Mucosa of descending colon (tissue), 3 donors: Measurements from ENCODE around the gene LAD1. TPM values are rescaled to one million over a fixed set of nuclear protein-coding genes. Genes with fewer than 3 reads are reported as not detected.

Experiments used
- ATAC-seq: fragments of 200-7000 bp; cut with Tn5 transposase; one replicate; pipeline ENCODE4 v1.9.1; 2020; ENCODE audit warnings: mild to moderate bottlenecking, moderate library complexity
- DNase-seq, 3 donors: peaks; one replicate each; pipeline ENCODE4 v3.0.0-alpha.2; 2020
- H3K36me3 ChIP-seq: fragments of 200-600 bp; one replicate; pipeline ENCODE4 v1.8.0; 2021; ENCODE audit warnings: low read depth, mild to moderate bottlenecking
- H3K4me1 ChIP-seq: fragments of 200-600 bp; one replicate; pipeline ENCODE4 v1.8.0; 2021; ENCODE audit warnings: low read depth, mild to moderate bottlenecking
- H3K4me3 ChIP-seq: fragments of 200-600 bp; one replicate; pipeline ENCODE4 v1.8.0; 2021; ENCODE audit warnings: mild to moderate bottlenecking
- H3K9me3 ChIP-seq: fragments of 200-600 bp; one replicate; pipeline ENCODE4 v1.8.0; 2021; ENCODE audit warnings: mild to moderate bottlenecking
- CTCF ChIP-seq: fragments of 200-600 bp; IDR thresholded peaks from one replicate; pipeline ENCODE4 v1.8.0; 2022; ENCODE audit warnings: antibody characterized with exemption, mild to moderate bottlenecking
- intact Hi-C, 2 donors: fragments of 100-400 bp; cut with DNase I in 1 of 2; cut with micrococcal nuclease in 1 of 2; formaldehyde crosslinking; loops; one replicate each; pipeline versions ENCODE4 v1.11.0 to v1.11.1; 2022; cut with DNase I, micrococcal nuclease
- total RNA-seq, 3 donors: library from RNA; stranded (reverse); fragmentation: NEBNext Ultra II Directional in 2 of 3; extraction: Animal tissue kit (Norgen Biotek cat#: 25700) in 2 of 3; gene quantifications; one replicate each; pipeline versions ENCODE4 v1.2.1 to v1.2.4, GENCODE V29; 2021 to 2023
- donor health status: DM: no; HTN: no; CAD: no; lungs with moderate emphysema.
- donor health status: DM: no; HTN: no; CAD: no.
- donor health status: DM: no; HTN: yes; CAD: no.

Gene LAD1
- total RNA-seq, 3 donors from 2014 or later = 86.0 to 202 (median 130) TPM

- ATAC-seq (no peak), DNase-seq (no peak)
- Histone ChIP-seq H3K4me1 (peaks cover 32% of the 10 kb centered on the region), H3K9me3 (no peaks in the 10 kb centered on the region), H3K36me3 (no peaks in the 10 kb centered on the region), H3K4me3 (no peak overlapping the region)
- TF ChIP-seq CTCF = no peak
- intact Hi-C loops = no loop called here
Measured at GRCh38 chr1:201403359-201403758, 4.2 kb upstream of the LAD1 start.

GRCh38 chr1:201401700-201402099 is 2.6 kb upstream of the LAD1 start:
- H3K4me1 ChIP-seq = peaks cover 28% of the 10 kb centered on the region
- TF ChIP-seq CTCF = no peak
- no peak overlapping the region for H3K4me3 ChIP-seq
- ATAC-seq (no peak), DNase-seq (no peak)
- H3K9me3 ChIP-seq = no peaks in the 10 kb centered on the region
- H3K36me3 ChIP-seq = no peaks in the 10 kb centered on the region
- intact Hi-C loops = no loop called here

GRCh38 chr1:201400852-201401230 is 1.7 kb upstream of the LAD1 start:
- no peak for ATAC-seq
- DNase-seq = no peak
- Histone ChIP-seq H3K4me3 (no peak overlapping the region), H3K4me1 (peaks cover 21% of the 10 kb centered on the region), H3K9me3 (no peaks in the 10 kb centered on the region), H3K36me3 (no peaks in the 10 kb centered on the region)
- intact Hi-C loops = no loop called here
- TF ChIP-seq CTCF = no peak

- no peak for ATAC-seq
- DNase-seq = peak in 2 of 3 donors; percentile 28 to 52
- H3K4me1 ChIP-seq = peaks cover 24% of the 10 kb centered on the region
- no peaks in the 10 kb centered on the region for H3K36me3 ChIP-seq
- intact Hi-C loops = no loop called here
- TF ChIP-seq CTCF = no peak
- H3K9me3 ChIP-seq = no peaks in the 10 kb centered on the region
- H3K4me3 ChIP-seq = no peak overlapping the region
Measured at GRCh38 chr1:201400212-201400851, 1.2 kb upstream of the LAD1 start.

GRCh38 chr1:201399352-201400126 is 415 bp upstream of the LAD1 start:
- DNase-seq = peak; percentile 79 to 88 (median 80)
- H3K36me3 ChIP-seq = no peaks in the 10 kb centered on the region
- H3K4me1 ChIP-seq = peaks cover 25% of the 10 kb centered on the region
- ATAC-seq = peak; percentile 54
- H3K9me3 ChIP-seq = no peaks in the 10 kb centered on the region
- intact Hi-C loops = no loop called here
- H3K4me3 ChIP-seq = peak overlapping the region; percentile 36
- no peak for TF ChIP-seq CTCF
